GM19239 (cell line): ENCODE data around the gene ANKRD33.

Experiments used
- DNase-seq: peaks from one replicate; pipeline ENCODE4 v3.0.0; 2011; ENCODE audit warnings: low spot score; ENCODE audit not compliant: insufficient read length
- FAIRE-seq: peaks from 2 replicates; lab custom pipeline; 2011; peaks lifted over from hg19 to GRCh38; lab: Jason Lieb, UNC

The ANKRD33 gene

GRCh38 chr12:51913071-51914033 lies 25.4 kb downstream of the ANKRD33 start:
- no peak for DNase-seq
- FAIRE-seq, result no peak

DNA sequence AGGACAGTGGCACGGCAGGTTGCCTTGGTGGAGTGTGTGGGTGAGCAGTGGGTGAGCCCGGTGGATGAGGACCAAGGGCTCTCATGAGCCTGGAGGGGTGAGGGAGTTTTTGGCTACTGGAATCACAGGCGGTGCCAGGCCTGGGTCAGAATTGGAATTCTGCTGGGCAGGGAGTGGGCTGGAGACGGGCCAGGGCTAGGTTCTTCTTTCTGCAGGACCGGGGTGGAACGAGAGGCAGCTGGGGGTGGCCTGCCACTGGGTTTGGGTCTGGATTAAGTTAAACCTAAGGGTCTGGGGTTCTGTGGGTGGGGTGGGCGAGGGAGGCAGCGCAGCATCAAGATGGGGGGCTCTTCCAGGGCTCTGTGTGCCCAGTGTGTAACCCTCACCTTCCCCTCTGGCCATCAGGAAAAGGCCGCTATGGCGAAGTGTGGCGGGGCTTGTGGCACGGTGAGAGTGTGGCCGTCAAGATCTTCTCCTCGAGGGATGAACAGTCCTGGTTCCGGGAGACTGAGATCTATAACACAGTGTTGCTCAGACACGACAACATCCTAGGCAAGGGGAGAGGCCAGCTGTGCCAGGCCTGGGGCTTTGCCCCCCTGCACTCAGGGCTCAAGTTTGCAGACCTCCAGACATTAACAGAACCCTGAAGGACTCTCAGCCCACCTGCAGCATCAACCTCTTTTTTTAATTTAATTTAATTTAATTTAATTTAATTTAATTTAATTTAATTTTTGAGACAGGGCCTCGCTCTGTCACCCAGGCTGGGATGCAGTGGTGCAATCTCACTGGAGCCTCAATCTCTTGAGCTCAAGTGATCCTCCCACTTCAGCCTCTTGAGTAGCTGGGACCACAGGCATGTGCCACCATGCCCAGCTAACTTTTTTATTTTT lies 26.4 kb downstream of the ANKRD33 start:
- DNase-seq (no peak), FAIRE-seq (no peak)

GRCh38 chr12:51915003-51915625 lies 27.2 kb downstream of the ANKRD33 start:
- FAIRE-seq, result no peak
- DNase-seq, result no peak

- DNase-seq, result no peak
- FAIRE-seq, result no peak
These were observed 28.0 kb downstream of the ANKRD33 start for GRCh38 chr12:51915951-51916350.

DNA sequence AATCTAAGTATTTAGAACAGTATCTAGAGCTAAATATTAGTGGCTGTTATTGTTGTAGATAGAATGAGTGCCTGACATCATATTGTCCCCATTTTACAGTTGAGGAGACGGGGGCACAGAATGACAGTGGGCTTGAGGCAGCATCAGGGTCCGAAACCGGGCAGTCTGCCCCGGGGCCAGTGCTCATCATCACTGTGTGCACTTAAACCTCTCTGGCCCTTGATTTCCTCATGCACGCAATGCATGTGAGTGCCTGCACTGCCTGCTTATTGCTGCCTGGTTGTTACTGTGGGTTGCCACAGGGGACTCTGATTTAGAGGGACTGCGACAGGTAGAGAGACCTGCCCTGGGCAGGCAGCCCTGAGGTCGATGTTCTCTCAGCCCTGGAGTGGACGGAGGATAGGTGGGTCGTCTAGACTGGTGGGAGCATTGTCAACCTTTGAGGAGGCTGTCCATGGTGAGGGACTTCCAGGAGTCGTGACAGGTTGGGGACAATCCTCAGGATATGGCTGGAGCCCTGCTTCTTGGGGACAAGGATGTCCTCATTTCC lies 29.2 kb downstream of the ANKRD33 start:
- no peak for DNase-seq
- FAIRE-seq, result no peak

DNA sequence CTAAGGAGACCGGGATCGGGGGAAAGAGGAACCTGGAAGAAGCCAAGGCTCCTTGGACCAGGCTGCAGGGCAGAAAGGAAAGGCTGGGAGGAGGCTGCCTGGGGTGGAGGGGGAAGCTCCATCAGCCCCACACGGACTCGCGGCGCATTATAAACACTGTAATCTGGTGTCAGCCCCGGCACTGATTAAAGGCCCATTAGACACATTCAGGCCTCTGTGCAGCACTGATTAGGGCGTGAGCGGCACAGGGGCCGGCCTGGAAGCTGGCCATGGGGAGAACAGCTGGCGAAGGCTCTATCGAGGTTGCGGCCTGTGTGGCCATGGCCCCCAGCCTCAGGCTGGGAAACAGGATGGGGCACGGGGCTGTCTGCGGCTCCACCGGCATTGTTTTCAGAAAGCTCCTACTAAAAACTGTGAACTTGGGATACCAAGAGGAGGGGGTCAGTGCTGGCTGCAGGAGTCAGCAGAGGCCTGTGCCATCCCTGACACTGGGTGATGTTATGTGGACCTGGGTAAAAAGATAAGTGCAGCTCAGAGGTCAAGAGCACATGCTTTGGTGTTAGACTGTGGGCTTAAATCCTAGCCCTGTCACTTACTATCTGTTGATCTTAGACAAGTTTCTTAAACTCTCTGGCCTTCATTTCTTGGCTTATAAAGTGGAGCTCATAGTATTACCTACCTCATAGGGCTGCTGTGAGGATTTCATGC lies 30.0 kb downstream of the ANKRD33 start:
- FAIRE-seq (no peak), DNase-seq (no peak)

GRCh38 chr12:51920046-51920445 lies 32.1 kb downstream of the ANKRD33 start:
- DNase-seq, result no peak
- no peak for FAIRE-seq

DNA sequence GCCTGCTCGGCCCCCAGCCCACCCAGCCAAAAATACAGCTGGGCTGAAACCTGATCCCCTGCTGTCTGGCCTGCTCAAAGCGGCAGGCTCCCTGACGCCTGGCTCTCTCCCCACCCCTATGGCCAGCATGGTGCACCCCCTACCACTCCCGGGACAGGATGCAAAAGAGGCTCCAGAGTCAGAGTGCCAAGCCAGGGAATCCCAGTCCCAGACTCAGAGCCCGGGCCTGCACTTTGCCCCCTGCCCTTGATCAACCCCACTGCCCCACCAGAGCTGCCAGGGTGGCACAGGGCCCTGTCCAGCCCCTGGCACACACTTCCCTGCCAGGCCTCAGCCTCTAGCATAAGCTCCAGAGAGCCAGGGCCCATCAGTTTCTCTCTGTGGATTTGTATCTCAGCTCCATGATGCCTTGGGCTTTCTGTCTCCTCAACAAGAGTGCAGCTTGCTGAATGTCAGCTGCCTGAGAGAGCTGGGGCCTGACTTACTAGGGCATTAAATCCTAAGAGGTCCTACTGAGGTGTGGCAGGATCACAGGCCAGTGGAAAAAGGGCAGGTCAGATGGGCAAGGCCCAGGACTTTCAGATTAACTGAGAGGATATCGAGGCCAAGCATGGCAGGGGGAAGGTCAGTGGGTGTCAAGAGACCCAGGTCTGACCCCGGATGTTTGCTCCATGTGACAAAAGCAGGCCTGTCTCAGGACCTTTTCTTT lies 33.3 kb downstream of the ANKRD33 start:
- FAIRE-seq, result no peak

GRCh38 chr12:51922146-51922545 lies 34.2 kb downstream of the ANKRD33 start:
- FAIRE-seq, result no peak
- no peak for DNase-seq

More for the DNA sequence above, 33.3 kb downstream of the ANKRD33 start:
- DNase-seq, result no peak

DNA sequence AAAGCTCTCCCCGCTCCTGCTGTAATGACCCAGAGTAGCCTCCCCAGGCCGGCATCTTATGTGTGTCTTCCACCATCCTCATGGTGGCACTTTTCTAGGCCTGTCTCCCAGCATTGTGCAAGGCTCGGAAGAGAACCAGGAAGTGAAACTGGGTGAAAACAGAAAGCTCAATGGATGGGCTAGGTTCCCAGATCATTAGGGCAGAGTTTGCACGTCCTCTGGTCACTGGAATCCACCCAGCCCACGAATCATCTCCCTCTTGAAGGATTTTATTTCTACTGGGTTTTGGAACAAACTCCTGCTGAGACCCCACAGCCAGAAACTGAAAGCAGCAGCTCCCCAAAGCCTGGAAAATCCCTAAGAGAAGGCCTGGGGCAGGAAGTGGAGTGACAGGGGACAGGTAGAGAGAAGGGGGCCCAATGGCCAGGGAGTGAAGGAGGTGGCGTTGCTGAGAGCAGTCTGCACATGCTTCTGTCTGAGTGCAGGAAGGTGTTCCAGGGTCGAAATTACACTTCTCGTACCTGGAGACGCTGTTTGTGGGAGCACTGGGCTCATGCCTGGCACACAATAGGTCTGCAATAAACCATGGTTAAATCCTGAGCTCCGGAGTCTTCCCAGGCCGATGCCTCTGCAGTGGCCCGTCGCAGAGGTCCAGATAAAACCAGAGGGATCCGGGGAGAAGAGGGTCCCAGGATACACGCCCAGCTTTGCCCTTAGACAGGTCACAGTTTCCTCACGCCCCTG lies 35.0 kb downstream of the ANKRD33 start:
- FAIRE-seq (no peak), DNase-seq (no peak)

DNA sequence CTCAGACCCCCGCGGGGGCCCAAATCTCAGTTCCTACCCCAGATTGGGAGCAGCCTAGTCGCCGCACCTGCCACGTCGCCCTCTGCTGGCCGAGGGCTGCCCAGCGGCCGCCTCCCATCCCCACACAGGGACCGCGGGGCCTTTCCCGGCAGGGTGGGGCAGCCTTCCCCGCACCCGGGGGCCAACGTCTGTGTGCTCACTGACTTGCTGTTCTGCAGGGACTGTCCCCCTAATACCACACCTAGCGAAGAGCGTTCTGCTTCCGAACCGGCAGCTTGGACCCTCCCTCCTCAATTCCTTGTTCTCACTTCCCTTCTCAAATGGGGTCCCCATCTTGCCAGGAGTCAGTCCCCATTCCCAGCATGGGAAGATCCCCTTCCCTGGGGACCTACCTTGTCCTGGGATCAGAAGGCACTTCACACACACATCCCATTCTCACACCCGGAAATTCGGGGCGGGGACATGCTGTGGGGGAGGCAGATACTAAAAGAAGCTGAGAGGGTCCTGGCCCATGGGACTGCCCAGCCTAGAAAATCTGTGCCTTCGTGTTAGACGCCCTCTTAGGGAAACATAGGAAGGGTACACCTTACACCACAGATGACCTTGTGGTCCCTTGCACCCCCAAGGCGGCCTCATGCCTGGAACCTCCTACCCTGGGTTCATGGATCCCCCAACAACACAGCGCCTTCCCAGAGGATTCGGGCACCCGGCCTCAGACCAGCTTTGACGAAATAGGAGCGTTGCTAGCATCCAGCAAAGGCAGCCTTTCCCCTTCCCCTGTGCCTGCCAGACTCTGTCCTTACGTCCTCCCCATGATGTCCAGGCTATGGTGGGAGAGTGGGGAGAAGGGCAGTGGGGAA lies 35.8 kb downstream of the ANKRD33 start:
- DNase-seq, result no peak

DNA sequence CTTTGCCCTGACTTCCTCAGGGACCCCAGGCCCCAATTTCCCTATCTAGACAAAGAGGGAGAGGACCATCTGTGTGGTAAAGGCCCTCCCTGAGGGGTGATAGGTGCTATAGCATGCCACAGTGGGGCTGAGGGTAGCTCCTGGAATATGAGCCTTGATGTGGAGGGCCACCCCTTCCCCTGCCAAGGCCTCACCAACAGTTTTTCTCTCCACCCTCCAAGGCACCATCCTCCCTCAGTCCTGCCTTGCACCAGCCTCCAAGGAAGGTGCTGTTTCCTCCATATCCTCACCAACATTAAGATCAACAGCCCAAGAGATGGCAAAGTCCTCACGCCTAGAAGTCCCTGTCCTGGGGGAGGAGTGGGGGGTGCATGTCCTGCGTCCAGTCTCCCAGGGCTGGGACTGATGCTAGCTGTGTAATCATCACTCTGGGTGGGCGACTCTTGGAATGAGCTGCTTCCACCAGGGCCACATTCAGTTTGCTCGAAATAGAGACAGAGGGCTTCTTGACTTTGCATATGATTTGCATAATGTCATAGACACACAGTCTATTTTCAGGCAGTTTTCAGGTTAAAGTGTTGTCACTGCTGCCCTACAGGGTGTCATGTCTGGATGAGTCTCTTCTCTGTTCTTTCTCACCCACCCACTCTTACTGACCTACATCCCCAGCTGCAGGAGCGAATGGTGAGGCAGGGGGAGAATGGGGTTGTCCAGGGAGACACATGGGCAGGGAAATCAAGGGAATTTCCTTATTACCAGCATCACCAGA lies 36.8 kb downstream of the ANKRD33 start:
- FAIRE-seq (no peak), DNase-seq (no peak)

More for the DNA sequence above, 35.8 kb downstream of the ANKRD33 start:
- FAIRE-seq, result no peak

DNA sequence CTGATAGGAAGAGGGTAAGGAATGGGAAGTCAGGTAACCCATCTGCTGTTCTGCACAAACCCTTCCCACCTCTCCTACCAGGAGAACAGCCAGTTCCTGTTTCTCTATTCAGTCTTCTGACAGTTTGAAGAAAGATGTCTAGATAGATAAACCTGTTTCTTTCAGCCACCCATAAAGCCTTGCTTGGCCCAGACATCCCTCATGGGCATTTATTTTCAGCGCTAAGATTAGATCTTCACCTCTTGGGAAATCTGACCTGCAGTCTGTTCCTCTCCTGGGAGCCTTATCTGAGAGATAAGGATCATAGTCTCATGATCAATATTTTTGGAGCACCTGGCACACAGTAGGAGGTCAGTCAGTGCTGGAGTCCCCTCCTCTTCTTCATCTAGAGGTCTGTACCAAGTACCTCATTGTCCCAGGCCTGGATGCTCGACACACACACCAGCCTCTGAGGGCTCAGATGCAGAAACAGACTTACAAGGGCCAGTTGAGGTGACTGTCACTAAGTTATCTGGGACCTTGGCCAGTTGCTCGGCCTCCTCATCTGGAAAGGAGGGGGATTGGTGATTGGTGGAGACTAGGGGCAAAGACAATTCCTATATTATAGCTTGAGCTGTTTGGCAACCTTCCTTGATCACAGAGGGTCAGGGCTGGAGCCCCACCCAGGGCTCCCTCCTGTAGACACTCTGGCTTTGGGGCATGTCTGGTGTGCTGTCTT lies 37.6 kb downstream of the ANKRD33 start:
- FAIRE-seq, result no peak
- no peak for DNase-seq

- DNase-seq, result no peak
- no peak for FAIRE-seq
These were observed 38.2 kb downstream of the ANKRD33 start for GRCh38 chr12:51926064-51926632.

GRCh38 chr12:51926718-51927117 lies 38.8 kb downstream of the ANKRD33 start:
- FAIRE-seq, result no peak
- DNase-seq, result no peak
